Measurements from ENCODE around the gene NMS.
"Not testable (repeated sequence)": the region's sequence is repeated elsewhere in the genome, so short reads cannot be mapped to it uniquely, and the experiment has no call there.

The NMS gene, protein sequence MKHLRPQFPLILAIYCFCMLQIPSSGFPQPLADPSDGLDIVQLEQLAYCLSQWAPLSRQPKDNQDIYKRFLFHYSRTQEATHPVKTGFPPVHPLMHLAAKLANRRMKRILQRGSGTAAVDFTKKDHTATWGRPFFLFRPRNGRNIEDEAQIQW

DNA sequence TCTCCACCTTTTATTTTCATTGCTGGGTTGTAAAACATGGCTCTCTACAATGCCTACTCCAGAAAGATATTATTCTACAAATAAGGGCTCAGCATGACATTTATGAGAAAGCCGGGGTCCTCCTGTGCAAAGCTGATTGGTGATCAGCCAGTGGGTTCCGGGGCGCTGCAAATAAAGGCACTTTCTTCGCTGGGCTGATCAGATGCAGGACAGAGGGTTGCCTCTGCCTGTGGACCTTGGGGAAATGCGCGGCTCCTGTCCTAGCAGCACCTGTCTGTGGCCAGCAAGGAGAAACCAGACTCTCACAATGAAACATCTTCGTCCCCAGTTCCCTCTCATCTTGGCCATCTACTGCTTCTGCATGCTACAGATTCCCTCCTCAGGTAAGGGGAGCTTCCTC is at the start of gene NMS:
NMS (plus strand) TSS at position 301 of the 400 bp plus-strand sequence; CDS start at position 308, 7 bp downstream.
- DNase-seq, result no peak

DNA sequence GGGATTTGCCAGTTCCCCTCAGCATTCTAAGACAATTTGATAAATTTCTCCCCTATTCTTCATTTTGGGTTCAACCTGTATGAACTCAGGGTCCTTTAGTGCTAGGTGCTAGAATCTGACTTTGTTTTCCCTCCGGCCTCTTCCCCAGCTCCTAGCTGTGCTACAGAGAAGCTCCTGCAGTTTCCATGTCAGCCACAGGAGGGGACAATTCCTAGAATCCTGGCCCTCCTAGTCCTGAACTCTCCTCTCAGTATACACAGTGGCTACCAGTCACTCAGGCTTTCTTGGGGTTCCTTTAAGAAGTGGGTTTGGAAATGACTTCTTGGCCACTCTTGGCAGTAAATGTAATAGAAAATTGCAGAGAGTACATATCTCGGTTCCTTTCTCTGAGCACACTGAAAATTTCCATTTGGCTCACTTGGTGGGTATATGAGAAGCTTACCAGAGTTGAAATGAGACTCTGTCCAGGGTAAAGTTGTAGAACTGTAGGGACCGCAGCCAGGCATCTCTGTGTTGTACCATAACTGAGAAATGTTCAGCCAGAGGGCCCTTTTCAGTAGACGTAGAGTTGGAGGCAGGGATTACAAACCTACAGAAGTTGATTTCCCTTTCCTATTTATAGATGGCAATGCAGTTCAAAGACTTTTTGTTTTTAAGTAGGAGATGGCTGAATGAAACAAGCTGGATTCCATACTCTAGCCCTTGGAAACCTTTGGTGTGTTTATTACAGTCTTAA is 47.8 kb upstream of the NMS start:
- DNase-seq, result peak in 1 of 2 experiments; percentile 61

DNA sequence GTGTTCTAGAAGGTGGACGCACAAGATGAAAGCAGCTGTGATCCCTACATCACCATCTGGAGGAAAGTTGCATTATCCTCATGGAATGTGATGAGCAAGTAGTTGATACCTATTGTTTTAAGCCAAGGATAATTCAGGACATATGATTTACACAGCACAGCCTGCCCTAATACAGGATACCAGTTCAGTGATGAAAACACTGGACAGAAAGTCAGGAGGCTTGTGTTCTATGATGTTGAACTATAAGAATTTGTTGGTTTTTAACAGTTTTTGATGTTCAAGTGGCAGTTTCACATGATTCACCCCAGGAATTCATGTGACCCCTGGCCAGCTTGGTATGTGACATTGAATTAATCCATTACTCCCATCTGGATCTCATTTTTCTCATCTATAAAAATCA is 46.7 kb upstream of the NMS start:
- DNase-seq, result no peak

DNA sequence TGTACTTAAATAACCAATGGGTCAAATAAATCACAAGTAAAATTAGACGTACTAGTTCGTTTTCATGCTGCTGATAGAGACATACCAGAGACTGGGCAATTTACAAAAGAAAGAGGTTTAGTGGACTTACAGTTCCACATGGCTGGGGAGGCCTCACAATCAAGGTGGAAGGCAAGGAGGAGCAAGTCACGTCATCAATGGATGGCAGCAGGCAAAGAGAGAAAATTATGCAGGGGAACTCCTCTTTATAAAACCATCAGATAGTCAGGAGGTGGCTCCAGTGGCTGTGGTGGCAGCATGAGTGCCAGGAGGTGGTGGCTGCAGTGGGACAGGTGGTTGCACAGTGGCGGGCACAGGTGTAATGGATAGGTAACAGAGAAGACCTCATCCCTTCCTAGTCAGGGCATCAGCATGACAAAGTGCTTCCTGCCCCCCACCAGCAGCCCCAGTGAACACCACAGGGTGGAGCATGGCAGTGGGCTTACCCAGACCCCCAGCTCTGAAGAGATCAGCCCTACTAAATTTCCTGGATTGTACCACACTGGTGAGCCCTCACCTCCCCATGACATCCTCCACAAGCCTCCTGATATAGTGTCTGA is 45.9 kb upstream of the NMS start:
- no peak for DNase-seq

DNA sequence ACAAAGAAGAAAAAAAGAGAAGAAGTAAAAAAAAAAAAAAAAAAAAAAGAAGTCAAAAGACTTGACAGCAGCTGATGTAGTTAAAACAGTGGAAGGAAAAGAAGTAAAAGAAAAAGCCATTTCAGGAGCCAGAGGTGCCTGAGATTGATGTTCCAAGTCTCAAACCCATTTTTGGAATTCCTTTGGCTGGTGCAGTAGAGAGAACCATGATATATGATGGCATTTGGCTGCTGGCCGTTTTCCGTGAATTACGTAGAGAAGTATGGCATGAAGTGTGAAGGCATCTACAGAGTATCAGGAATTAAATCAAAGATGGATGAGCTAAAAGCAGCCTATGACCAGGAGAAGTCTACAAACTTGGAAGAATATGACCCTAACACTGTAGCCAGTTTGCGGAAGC is 45.2 kb upstream of the NMS start:
- DNase-seq, result no peak

DNA sequence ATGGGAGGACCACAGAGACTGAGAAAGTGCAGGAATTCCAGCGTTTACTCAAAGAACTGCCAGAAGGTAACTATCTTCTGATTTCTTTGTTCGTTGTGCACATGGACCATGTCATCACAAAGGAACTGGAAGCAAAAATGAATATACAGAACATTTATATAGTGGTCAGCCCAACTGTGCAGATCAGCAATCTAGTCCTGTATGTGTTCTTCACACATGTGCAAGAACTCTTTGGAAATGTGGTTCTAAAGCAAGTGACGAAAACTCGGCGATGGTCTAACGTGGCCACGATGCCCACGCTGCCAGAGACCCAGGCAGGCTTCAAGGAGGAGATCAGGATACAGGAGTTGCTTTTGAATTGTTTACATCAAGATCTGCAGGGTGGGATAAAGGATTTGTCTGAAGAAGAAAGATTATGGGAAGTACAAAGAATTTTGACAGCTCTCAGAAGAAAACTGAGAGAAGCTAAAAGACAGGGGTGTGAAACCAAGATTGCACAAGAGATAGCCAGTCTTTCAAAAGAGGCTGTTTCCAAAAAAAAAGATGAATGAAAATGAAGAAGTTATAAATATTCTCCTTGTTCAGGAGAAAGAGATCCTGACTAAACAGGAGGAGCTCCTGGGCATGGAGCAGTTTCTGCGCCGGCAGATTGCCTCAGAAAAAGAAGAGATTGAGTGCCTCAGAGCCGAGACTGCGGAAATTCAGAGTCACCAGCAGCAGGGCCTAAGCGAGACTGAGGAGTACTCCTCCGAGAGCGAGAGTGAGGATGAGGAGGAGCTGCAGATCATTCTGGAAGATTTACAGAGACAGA is 44.5 kb upstream of the NMS start:
- DNase-seq, result no peak

DNA sequence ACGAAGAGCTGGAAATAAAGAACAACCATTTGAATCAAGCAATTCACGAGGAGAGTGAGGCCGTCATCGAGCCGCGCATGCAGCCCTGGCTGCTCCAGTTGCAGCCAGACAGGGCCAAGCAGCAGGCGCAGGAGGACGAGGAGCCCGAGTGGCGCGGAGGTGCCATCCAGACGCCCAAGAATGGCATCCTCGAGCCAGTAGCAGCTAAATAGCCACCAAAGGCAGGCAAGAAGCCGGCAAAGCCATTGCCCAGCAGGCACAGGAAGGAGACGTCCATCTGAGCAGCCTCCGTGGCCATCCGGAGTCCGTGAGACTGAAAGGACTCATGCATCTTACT is 43.9 kb upstream of the NMS start:
- no peak for DNase-seq

DNA sequence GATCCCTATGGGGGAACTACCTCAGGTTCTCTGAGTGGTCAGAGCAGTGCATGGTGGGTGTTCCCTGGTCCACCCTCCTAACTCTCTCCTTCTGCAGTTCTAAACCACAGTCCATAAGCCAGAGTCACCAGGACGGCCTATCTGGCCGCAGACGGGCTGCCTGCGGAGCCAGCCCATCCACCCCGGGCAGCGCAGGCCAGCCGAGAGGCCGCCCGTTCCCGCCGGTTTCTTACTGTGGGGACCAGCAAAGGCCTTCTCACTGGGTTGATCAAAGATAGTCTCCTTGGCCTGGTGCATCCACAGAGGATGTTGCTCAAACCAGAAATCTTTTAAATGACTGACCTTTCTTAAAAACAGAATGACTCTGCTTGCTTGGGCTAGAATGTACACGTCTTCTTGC is 43.2 kb upstream of the NMS start:
- no peak for DNase-seq

DNA sequence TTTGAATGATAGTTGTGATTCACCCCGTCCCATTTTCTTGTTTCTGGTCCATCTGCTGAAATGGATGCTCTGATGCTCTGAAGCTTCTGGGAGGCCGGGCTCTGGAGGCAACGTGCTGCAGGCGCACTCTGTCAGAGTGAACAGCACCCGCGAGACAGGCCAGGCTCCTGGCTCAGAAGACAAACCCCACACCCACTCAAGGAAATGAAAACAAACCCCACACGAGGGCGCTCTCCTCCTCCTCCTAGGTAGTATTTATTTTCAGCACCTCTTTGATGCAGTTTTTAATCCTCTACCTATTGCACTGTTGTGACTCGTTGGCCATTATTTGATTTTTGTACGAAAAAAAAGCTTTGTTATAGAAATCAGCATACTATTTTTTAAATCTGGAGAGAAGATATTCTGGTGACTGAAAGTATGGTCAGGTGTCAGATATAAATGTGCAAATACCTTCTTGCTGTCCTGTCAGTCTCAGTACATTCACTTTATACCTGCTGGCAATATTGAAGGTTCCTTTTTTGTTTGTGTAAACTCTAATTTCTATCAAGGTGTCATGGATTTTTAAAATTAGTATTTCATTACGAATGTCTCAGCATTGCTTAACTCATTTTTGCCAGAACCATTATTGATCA is 42.5 kb upstream of the NMS start:
- DNase-seq, result peak; percentile 27 to 86

DNA sequence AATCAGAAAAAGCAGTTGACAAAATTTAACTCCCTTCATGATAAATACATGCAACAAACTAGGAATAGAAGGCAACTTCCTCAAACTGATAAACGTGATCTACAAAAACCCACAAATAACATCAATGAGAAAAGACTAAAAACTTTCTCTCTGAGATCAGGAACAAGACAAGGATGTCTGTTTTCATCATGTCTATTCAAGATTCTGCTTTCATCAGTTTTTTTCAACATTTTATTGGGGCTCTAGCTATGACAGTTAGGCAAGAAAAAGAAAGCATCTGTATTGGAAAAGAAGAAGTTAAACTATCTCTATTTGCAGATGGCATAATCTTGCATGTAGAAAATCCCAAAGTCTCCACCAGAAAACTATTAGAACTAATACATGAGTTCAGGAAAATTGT is 40.6 kb upstream of the NMS start:
- DNase-seq, result no peak

DNA sequence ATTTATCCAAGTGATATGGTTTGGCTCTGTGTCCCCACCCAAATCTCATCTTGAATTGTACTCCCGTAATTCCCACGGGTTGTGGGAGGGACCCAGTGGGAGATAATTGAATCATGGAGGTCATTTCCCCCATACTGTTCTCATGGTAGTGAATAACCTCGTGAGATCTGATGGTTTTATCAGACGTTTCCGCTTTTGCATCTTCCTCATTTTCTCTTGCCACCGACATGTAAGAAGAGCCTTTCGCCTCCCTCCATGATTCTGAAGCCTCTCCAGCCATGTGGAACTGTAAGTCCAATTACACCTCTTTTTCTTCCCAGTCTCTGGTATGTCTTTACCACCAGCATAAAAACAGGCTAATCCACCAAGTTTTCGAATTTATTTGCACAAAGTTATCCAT is 32.5 kb upstream of the NMS start:
- no peak for DNase-seq

DNA sequence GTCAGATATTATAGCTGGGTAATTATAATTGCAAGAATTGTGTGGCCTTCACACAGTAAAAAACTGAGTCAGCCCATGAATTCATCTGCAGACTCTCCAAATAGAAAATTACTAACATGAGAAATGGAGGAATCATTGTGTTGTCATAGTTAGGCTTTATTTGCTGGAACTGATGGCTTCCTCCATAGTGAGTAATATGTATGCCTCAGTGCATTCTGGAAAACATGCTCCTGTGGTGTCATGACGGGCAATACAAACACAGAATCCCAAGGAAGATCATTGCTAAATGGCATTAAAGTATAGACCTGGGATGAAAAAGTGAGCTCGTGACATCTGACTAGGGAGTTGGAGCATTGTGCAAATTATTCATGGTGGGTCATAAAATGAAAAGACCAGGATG is 23.6 kb upstream of the NMS start:
- DNase-seq, result no peak

DNA sequence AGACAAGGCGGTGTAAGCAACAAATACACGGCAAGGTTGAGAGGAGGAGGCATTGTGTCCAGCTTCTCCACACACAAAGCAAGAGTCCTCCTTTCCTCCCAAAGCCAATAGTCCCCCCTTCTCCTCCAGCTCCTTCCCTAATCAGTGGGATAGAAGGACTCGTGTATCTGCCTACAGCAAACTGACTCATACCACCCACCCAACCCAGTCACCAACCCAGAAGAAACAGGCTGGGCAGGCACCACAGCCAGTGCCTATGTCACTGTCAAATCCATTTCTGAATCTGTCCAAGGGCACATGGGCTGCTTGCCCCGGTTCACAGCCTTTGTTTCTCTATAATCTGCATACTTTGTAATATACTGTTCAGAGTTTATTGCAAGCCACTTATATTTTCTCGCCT is 19.2 kb upstream of the NMS start:
- DNase-seq, result no peak

DNA sequence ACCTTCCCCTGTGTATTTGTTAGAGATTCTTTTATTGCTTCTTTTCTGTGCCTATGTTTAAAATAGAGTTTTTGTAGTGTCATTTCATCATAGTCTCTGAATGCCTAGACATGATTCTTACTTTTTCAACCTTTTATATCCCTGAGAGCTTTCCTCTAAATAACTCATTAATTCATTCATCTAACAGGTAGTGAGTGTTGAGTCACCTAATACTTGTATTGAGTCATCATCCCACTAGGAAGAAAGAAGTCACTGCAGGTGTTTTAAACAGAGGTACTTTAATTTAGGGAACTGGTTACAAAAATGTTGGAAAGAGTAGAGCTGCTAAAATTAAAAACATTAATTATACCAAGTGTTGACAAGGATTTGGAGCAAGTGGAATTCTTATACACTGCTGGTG is 18.5 kb upstream of the NMS start:
- DNase-seq, result no peak

DNA sequence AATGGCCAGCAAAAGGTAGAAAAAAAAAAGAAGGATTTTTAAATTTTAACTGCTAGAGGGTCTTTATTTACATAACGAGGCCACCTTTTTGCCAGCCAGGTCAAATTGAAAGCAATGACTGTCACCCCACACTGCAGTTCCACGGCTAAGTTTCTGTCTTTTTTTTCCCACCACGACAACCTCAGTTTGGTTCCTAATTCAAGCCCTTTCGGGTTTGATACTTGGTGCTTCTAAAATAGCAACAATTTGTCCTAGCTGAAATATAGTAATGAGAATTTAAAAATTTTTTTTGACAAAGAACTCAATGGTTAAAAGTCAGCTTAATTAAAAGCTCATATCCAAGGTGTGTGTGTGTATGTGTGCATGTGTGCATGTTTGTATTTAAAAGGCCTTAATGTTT is 16.4 kb upstream of the NMS start:
- no peak for DNase-seq

DNA sequence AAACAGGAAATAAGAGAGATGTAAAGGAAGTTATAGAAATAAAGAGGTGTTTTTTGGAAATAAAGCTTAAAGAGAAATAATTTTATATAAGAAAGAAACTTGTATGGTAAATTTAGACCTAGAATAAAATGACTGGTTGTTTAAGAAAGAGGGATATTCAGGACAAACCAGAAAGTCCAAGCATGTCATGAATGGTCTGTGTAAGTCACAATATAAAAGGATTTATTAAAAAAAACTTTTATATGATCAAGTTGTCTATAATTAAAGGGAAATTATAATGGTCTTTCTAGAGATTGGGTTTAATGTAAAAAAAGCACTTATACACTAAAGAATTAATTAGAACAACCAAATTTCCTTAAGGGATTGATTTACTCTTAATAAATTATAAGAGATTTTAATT is 13.9 kb upstream of the NMS start:
- DNase-seq, result not testable (repeated sequence)

DNA sequence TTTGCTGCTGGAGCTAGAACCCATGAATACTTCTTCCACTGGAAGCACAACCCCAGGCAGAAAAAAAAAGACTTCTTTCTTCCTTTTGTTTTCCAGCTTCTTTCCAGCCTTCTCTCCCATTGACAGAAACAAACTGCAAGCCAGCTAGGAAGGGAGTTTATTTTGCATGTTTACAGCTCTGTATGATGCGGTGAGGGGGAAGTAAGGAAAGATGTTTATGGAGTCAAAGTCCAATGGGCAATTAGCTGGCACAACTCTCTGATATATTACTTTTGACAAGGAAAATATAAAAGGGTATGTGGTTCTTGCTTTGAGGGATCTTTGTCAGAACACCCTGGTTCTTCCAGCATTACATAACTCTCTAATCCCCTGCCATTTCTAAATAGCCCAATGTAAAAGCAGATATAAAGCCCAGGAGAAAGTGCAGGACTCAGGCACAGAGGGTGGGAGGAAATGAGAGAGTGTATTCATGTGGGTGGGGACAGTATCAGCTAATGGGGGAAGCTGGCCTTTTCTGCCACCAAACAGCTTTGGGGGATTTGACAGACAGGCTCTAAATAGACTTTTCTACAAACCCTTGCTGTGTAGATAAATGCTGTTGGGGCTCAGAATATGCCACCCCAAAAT is 9.3 kb upstream of the NMS start:
- peak; percentile 4 to 40 for DNase-seq

DNA sequence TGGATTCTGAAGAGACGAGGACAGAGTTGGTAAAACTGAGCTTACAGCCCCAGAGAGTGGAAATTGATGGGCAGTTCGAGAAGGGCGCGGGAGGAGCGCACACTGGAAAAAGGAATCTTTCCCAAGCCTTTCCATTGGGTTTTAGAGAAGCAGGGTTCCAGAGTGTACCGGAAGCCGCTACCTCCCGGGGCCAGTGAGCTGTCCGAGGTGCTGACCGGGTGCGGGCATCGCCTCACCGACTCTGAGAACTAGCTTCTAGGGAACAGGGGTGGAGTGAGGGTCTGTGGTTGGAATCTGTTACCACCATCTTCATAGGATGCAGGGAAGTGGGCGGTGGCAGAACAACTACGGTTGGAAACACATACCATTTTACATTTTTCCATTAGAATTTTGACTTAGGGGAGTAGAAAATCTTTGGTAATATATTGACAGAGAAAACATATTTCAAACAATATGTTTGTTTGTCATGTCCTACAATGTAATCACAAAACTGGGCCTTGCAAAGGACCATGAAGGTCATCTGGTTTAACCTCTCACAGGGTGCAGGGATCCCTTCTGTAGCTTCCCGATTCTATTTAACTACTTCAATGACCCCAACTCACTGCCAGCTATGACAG is 724 bp downstream of the NMS start:
- no peak for DNase-seq

DNA sequence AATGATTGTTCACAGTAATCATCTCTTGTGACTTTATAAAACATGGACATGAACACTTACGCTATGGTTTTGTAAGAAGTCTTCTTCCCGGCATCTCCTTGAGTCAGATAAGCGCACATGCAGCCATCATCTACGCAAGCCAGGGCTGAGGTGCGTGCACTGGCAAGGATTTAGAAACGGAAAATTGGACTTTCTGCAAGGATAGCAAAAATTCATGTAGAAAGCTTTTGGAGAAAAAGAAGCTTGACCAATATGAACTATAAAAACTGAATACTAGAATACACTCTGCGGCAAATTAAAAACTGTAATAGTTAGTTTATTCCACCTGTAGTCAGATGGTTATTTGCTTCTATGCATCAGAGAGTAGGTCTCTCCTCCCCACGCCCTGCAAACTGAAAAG is 6.3 kb downstream of the NMS start:
- no peak for DNase-seq

DNA sequence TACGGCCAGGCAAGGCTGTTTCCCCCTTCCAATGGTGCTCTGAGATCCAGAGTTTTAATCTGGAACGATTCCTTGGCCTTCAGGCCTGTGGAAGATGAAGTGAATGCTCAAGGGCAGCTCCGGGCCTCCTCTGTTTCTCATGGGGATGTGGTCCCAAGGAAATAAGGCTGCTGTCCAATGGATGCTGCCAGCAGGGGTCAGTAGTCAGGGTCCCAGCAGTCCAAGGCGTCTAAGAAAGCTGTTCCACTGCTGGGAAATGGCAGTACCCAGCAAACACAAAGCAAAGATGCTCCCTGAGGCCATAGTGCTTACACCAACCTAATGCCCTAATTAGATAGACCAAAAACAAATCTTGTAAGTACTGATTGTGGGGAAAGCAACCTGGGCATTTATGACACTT is 12.5 kb downstream of the NMS start:
- peak in 1 of 2 experiments; percentile 28 for DNase-seq

DNA sequence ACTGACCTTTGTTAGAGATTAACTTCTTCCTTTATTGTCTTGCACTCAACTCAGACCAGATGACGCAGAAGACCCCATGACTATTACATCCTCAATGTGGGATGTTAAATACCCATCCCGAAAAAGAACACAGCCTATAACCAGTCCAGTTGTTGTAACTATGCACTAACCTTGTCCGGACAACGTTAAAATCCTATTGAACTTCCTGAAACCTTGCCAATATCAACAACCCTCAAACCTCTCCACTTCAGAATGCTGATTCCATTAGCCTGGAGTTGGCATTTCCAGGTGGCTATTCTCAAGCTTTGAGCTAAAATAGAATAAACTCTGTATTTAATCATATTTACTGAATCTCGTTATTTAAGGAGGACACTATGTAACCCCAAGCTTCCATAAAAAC is 13.6 kb downstream of the NMS start:
- DNase-seq, result no peak

DNA sequence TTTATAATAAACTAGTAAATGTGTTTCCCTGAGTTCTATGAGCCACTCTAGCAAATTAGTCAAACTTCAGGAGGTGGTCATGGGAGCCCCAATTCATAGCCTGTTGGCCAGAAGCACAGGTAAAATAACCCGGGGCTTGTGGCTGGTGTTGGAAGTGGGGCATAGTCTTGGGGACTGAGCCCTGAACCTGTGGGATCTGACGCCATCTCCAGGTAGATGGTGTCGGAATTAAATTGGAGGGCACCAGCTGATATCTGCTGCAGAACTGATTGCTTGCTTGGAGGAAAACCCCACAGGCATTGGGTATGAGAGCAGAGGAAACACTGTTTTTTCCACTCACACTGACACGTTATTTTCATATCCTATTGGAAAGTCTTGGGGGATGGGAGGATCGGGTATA is 14.1 kb downstream of the NMS start:
- no peak for DNase-seq

DNA sequence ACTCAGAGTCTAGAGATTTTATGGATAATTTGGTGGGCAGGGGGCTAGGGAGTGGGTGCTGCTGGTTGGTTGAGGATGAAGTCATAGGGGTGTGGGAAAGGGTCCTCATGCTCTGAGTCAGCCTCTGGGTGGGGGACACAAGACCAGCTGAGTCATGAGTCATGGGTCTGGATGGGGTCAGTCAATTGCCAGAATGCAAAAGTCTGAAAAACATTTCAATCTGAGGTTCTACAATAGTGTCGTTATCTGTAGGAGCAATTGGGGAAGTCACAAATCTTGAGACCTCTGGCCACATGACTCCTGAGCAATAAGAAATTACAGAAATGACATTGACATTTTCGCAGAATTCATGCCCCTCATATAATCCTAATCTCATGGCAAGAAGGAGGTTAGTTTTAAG is 15.1 kb downstream of the NMS start:
- no peak for DNase-seq

Measured in NCI-H526 (cell line).